NCI-H510A (cell line): ENCODE results near the gene HAS3.
"Not testable (repeated sequence)": the region's sequence is repeated elsewhere in the genome, so short reads cannot be mapped to it uniquely, and the experiment has no call there.

Experiments used
- DNase-seq: peaks from one replicate; lab custom pipeline; 2025; lab: John Stamatoyannopoulos, UW

HAS3 gene

GRCh38 chr16:69116906-69117305 is 11.5 kb downstream of the HAS3 start:
- no peak for DNase-seq

DNA sequence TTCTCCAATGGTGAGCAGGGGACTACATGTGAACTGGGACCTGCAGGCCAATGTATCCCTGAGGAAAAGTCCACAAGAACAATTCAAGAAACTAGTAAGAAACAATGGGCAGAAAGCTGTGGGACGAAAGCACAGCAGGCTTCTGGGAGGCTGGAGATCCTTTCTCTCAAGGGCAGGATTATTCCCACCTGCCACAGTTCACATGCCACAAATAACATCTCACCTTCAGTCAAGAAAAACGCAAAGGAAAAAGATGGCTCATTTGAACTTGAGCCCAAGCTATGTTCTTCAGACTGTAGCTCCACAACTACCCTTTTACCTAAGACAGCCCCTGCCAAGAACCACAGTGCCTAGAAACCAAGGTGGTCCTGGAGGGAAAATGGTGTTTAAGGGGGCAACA is 13.0 kb downstream of the HAS3 start:
- DNase-seq, result no peak

- DNase-seq, result no peak
Measured at GRCh38 chr16:69118994-69119393, 13.5 kb downstream of the HAS3 start.

GRCh38 chr16:69119536-69119935 is 14.1 kb downstream of the HAS3 start:
- DNase-seq, result no peak

GRCh38 chr16:69120096-69120664 is 14.7 kb downstream of the HAS3 start:
- DNase-seq, result no peak

DNA sequence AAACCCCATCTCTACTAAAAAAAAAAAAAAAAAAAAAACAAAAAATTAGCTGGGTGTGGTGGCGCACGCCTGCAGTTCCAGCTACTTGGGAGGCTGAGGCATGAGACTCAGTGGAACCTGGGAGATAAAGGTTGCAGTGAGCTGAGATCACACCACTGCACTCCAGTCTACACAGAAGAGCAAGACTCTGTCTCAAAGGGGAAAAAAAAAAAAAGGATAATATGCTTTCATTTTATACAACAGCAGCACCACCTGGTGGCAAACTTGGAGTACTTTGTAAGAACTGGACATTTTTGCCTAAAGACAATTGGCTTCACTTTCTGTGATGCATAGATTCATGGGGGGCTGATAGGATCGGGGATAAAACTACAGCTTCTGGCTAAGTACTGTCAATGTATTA is 18.5 kb downstream of the HAS3 start:
- DNase-seq, result no peak

DNA sequence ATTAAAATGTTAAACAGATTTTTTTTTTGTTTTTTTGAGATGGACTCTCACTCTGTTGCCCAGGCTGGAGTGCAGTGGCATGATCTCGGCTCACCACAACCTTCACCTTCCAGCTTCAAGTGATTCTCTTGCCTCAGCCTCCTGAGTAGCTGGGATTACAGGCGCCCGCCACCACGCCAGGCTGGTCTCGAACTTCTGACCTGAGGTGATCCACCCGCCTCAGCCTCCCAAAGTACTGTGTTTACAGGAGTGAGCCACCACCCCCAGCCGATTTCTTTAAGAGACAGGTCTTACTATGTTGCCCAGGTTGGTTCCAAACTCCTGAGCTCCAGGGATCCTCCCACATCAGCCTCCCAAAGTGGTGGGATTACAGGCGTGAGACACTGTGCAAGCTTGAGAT is 19.0 kb downstream of the HAS3 start:
- DNase-seq, result not testable (repeated sequence)

GRCh38 chr16:69124961-69125360 is 19.5 kb downstream of the HAS3 start:
- DNase-seq, result not testable (repeated sequence)

- DNase-seq, result no peak
Measured at GRCh38 chr16:69126221-69126620, 20.8 kb downstream of the HAS3 start.

DNA sequence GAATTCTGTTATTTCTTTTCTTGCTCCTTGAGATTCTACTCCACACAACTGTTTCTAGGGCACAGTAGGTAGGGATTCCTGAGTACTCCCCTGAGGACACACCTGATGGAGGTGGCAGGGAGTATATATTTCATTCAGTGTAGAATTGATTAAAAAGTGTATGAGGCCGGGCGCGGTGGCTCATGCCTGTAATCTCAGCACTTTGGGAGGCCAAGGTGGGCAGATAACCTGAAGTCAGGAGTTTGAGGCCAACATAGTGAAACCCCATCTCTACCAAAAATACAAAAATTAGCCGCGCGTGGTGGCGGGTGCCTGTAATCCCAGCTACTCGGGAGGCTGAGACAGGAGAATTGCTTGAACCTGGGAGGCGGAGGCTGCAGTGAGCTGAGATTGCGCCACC is 21.3 kb downstream of the HAS3 start:
- DNase-seq, result not testable (repeated sequence)

DNA sequence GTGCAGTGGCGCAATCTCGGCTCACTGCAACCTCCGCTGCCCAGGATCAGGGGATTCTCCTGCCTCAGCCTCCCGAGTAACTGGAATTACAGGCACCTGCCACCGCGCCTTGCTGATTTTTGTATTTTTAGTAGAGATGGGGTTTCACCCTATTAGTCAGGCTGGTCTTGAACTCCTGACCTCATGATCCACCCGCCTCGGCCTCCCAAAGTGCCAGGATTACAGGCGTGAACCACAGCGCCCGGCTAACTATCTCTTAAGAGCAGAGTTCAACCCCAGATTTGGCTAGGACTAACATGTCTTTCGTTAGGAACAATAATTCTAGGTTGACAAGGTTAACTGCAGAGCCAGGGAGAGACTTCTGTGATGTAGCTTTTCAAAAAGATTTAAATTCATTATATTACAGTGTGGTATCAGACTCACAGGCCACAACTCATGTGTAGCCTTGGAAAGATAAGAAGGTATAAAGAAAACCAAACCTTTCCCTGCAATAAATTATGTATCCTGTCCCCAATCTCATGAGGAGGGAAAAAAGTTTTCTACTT is 22.6 kb downstream of the HAS3 start:
- no peak for DNase-seq

GRCh38 chr16:69130461-69130860 is 25.0 kb downstream of the HAS3 start:
- DNase-seq, result no peak

DNA sequence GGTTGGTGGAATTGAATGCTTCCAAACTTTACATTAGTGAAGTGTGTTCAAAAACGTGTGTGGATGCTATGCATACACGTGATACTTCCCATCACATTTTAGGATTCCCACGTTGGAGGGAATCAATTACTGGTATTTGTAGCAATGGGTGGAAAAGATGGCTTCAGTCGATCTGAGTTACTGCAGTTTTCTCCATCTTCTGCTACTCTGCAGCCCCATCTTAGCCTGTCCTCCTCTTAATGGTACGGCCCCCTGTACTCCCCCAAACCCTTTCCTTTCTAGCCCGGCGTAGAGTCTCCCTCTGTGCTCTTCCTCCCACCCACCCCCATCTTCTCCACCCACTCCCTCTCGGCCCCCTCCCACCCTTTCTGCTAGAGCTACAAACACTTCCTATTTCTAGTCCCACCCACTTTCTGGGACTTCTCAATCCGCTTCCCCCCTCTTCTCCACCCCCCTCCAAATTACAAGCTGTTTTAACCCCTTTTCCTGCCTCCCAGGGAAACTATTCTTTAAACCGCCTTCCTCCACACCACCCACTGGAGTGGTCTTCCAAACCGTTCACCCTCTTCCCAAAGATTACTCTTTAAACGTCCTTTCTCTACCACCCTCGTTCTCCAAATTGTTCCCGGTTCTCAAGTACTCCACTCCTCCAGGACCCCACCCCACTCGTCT is 25.9 kb downstream of the HAS3 start:
- DNase-seq, result no peak

DNA sequence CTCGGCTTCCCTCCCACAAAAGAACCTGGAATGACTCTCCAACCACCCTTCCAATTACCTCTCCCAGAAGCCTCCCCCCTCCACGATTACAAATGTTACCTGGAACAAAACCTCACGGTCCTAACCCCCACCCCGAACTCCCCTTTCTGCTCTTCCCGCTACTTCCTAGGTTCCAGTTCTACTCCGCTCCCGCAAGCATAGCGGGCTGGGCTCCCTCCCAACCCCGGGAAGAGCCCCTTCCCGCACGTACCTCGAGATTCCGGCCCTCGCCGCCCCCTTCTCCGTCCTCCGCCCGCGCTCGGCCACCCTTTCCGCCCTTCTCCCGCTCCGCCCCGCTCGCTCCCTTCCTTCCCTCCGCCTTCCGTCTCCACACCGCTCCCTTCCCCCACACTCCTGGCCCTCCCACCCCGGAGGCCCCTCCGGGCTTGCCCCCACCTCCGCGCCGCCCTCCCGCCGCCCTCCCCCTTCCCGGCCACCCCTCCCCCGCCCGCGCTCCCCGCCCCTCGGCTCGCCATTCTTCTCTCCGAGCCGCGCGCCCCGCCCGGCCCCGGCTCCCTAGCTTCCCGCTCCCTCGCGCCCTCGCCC is 26.5 kb downstream of the HAS3 start:
- peak; percentile 68 for DNase-seq

DNA sequence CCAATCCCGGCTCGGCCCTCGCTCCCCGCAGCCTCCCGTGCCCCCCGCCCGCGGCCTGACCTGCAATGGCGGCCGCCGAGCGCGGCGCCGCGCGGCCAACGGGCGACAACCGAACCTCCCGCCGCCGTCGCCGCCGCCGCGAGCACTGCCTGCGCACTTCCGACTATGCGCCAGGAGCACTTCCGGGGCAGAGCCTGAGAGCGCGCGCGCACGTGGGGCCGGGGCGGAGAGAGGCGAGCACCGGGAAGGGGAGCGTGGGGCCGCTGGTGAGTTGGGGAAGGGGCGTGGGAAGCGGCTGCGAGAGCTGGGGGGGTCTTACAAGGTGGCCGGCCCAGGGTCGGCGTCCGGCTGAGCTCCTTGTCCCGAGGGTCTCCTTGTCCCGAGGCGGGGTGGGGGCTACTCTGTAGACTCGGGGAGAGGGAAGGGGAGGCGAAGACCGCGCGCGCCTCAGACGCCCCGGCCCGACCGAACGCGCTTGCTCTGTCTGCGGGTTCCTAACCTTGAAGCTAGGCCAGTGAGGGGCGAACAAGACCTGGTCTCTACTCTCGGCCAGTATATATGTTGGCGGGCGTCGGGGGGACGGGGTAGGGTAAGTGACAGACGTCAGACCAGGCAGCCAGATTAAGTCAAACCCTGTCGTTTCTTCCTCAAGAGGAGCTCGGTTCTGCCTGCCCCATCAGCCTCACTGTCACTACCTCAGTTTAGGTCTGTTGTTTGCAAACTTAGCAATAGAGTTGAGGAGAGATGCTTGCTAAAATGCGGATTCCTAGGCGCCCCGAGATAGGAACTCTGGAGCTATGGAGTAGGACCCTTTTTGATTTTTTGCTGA is 27.2 kb downstream of the HAS3 start, which contains the start of the genes CHTF8 and UTP4:
TSS of gene CHTF8 (minus strand) at position 165 of the 829 bp plus-strand sequence. CDS start 11,130 bp downstream, outside the sequence.
TSS of gene UTP4 (plus strand) at position 226 of the 829 bp plus-strand sequence. CDS start 811 bp downstream, outside the sequence.
- DNase-seq, result peak; percentile 69

DNA sequence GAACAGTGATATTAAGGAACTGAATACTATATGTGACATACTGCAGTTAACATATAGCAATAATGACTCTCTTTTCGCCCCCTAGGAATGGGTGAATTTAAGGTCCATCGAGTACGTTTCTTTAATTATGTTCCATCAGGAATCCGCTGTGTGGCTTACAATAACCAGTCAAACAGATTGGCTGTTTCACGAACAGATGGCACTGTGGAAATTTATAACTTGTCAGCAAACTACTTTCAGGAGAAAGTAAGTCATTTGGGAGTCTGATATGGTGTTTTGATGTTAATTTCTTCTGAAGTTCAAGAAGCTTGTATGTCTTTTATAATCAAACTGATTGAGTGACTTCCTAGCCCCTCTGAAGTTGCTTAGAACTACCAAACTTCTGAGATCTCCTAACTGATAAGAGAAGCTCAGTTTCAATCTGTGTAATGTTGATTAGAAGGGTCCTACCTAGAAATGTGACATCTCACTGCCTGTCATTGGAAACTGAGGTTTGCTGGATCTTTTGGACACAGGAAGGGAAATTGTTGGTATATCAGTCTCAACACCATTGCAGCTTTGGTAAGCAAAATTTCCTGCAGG is 28.0 kb downstream of the HAS3 start:
- DNase-seq, result no peak

- DNase-seq, result no peak
Measured at GRCh38 chr16:69138608-69139007, 33.2 kb downstream of the HAS3 start.

DNA sequence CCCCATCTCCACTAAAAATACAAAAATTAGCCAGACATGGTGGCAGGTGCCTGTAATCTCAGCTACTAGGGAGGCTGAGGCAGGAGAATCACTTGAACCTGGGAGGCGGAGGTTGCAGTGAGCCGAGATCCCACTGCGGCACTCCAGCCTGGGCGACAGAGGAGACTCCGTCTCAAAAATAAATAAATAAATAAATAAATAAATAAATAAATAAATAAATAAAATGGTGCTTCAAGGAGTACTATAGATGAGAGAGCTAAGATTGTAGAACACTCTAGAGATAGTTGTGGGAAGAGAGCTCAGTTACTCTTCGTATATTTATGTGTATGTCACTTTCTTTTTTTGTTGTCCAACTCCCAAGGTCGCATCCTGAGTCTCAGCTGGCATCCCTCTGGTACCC is 34.0 kb downstream of the HAS3 start:
- DNase-seq, result not testable (repeated sequence)

DNA sequence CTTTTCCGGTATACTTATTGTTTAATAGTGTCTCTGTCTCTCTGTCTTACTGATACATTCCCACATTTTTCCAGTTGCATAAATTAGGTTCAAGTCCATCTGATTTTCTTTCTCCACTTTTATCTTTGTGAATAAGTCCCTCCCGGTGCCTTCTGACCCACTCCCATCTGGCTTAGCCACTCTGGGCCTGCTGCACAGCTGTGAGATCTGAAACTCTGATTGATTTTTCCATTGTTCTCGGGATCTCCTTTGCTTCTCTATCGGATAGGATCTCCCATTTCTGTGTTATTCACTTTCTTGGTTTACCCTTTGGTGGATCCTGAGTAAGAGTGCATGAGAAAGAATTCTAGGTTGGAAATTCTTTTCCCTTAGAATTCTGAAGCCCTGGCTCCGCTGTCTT is 35.6 kb downstream of the HAS3 start:
- no peak for DNase-seq

- DNase-seq, result no peak
Measured at GRCh38 chr16:69141936-69142335, 36.5 kb downstream of the HAS3 start.

GRCh38 chr16:69143116-69143515 is 37.7 kb downstream of the HAS3 start:
- DNase-seq, result no peak

DNA sequence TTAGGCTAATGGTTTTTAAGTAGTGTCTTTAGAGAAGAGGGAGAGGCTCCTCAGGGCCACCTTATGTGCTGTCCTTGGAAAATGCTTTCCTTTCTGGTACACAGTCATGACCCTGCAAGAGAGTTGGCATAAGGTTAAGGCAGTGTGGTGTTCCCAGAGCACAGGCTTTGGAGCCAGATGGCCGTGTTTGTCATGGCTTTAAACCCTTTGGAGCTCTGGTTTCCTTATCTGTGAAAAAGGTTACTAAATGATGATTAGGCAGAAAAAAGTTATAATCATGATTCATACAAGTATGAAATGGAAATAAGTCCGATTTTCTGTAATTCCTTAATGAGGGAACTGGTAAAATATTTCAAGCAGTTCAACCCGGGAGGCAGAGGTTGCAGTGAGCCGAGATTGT is 40.2 kb downstream of the HAS3 start:
- no peak for DNase-seq
